SU-DHL-6 (cell line): ENCODE data around the gene SETD5.

Experiments
- H2AFZ ChIP-seq: fragments of 200-600 bp; sonication (generic); 2 replicates; pipeline ENCODE4 v1.6.1; 2014; ENCODE audit warnings: low read depth, mild to moderate bottlenecking, moderate library complexity, mixed read lengths, antibody characterized with exemption, low read length; ENCODE audit not compliant: severe bottlenecking
- H3F3A ChIP-seq: fragments of 200-600 bp; shearing (Covaris generic); 2 replicates; pipeline ENCODE4 v1.6.0; 2016; ENCODE audit warnings: antibody characterized with exemption, mild to moderate bottlenecking; ENCODE audit not compliant: insufficient read depth
- H3K27ac ChIP-seq: fragments of 200-600 bp; sonication (generic); 2 replicates; pipeline ENCODE4 v1.5.1; 2016; ENCODE audit warnings: low read depth, mild to moderate bottlenecking, low read length, moderate library complexity, mixed read lengths
- H3K27me3 ChIP-seq: fragments of 200-600 bp; sonication (generic), shearing (Covaris generic); 2 replicates; pipeline ENCODE4 v1.6.0; 2014; ENCODE audit warnings: mild to moderate bottlenecking, low read length
- H3K36me3 ChIP-seq: fragments of 200-600 bp; sonication (generic); 2 replicates; pipeline ENCODE4 v1.6.1; 2014; ENCODE audit warnings: mild to moderate bottlenecking, low read length, mixed read lengths
- H3K4me2 ChIP-seq: fragments of 300-600, 200-600 bp; shearing (Covaris generic), sonication (generic); 2 replicates; pipeline ENCODE4 v1.6.0; 2014; ENCODE audit warnings: low read length, low read depth, mild to moderate bottlenecking; ENCODE audit not compliant: poor library complexity, severe bottlenecking
- H3K4me3 ChIP-seq: fragments of 200-600 bp; sonication (generic); 2 replicates; pipeline ENCODE4 v1.5.1; 2014; ENCODE audit warnings: antibody characterized with exemption, low read length, mild to moderate bottlenecking, mixed read lengths; ENCODE audit not compliant: insufficient read depth, poor library complexity, severe bottlenecking
- H3K79me2 ChIP-seq: fragments of 200-600 bp; sonication (generic); 2 replicates; pipeline ENCODE4 v1.6.1; 2014; ENCODE audit warnings: mild to moderate bottlenecking, low read length, moderate library complexity; ENCODE audit not compliant: insufficient read depth
- H3K9ac ChIP-seq: fragments of 200-600 bp; sonication (generic); 2 replicates; pipeline ENCODE4 v1.7.0; 2014; ENCODE audit warnings: mild to moderate bottlenecking, low read length
- H3K9me2 ChIP-seq: fragments of 200-600 bp; sonication (generic); replicated peaks from 2 replicates; pipeline ENCODE4 v1.6.1; 2014; ENCODE audit warnings: low read length; ENCODE audit not compliant: insufficient read depth
- H3K9me3 ChIP-seq: fragments of 200-600 bp; sonication (generic); 2 replicates; pipeline ENCODE4 v1.6.1; 2014; ENCODE audit warnings: low read length, mixed read lengths; ENCODE audit not compliant: insufficient read depth
- H4K20me1 ChIP-seq: fragments of 200-600 bp; sonication (generic); 2 replicates; pipeline ENCODE4 v1.6.1; 2014; ENCODE audit warnings: low read depth, mild to moderate bottlenecking, antibody characterized with exemption, low read length, moderate library complexity, mixed read lengths
- EZH2phosphoT487 ChIP-seq: fragments of 200-600 bp; sonication (generic), shearing (Covaris generic); conservative IDR thresholded peaks from 2 replicates; pipeline ENCODE4 v1.6.1; 2018; ENCODE audit warnings: mild to moderate bottlenecking, antibody characterized with exemption, low read length, moderate library complexity, mixed read lengths
- TF ChIP-seq, protein P1 (sequence below): fragments of 200-600 bp; sonication (generic); IDR thresholded peaks from one replicate; pipeline ENCODE4 v1.5.1; 2017; ENCODE audit warnings: antibody characterized with exemption, mild to moderate bottlenecking, low read length, moderate library complexity; ENCODE audit not compliant: insufficient read depth, poor library complexity, severe bottlenecking

Gene SETD5

DNA sequence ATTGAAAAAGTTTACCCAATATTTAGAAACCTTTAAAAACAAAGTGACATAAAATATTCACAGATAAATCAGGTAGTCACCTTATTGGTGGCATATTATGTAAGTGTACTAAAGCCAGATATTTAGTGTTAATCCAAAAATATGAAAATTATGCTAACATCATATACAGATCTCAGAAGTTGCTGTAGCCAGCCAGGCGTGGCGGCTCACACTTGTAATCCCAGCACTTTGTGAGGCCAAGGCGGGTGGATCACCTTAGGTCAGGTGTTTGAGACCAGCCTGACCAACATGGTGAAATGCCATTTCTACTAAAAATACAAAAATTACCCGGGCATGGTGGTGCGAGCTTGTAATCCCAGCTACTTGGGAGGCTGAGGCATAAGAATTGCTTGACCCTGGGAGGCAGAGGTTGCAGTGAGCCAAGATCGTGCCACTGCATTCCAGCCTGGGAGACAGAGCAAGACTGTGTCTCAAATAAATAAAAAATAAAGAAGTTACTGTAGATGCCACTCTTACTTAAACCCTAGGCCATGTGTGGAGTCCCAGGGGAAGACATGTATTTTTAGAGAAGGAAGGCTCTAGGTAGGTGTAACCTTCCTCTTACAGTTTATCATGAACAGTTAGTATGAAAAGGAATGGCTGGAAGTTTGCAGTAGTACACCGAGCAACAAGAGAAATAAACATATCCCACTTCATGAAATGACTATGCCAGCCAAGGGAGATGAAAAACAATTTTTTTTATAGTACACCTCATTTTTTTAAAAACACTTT lies 9.6 kb downstream of the SETD5 start:
- no peak overlapping the region for H2AFZ ChIP-seq
- TF ChIP-seq, protein P1, sequence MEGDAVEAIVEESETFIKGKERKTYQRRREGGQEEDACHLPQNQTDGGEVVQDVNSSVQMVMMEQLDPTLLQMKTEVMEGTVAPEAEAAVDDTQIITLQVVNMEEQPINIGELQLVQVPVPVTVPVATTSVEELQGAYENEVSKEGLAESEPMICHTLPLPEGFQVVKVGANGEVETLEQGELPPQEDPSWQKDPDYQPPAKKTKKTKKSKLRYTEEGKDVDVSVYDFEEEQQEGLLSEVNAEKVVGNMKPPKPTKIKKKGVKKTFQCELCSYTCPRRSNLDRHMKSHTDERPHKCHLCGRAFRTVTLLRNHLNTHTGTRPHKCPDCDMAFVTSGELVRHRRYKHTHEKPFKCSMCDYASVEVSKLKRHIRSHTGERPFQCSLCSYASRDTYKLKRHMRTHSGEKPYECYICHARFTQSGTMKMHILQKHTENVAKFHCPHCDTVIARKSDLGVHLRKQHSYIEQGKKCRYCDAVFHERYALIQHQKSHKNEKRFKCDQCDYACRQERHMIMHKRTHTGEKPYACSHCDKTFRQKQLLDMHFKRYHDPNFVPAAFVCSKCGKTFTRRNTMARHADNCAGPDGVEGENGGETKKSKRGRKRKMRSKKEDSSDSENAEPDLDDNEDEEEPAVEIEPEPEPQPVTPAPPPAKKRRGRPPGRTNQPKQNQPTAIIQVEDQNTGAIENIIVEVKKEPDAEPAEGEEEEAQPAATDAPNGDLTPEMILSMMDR = no peak
- H3K79me2 ChIP-seq = peaks cover 100% of the 10 kb centered on the region
- H3F3A ChIP-seq = peaks cover 10% of the 10 kb centered on the region
- H3K27me3 ChIP-seq = no peaks in the 10 kb centered on the region
- no peaks in the 10 kb centered on the region for H3K9me2 ChIP-seq
- H3K9ac ChIP-seq = no peak overlapping the region
- peaks cover 4% of the 10 kb centered on the region; the same call in 1 of the 2 replicates for H3K36me3 ChIP-seq
- no peak overlapping the region for H3K4me3 ChIP-seq
- H3K4me2 ChIP-seq = peak overlapping the region; percentile 89
- H3K9me3 ChIP-seq = no peaks in the 10 kb centered on the region
- H3K27ac ChIP-seq = no peak overlapping the region
- peaks cover 82% of the 10 kb centered on the region for H4K20me1 ChIP-seq

DNA sequence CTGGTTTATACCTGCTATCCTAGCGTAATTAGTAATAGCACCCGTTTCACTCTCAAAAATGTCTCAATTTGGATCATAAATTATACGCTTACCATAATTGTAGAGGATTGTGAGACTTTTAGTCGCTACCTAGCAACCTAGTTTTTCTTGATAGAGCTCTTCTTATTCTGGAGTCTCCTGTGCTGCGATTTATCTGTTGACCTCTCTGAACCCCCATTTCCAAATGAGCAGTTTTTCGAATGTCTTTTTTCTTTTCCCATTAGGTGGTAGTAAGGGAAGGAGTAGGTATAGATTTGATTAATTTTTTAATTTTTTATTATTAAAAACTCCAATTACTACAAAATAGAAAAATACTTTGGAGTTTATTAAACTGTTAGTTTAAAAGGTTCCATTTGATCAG lies 10.6 kb downstream of the SETD5 start:
- peak overlapping the region; percentile 9 for H3K4me2 ChIP-seq
- no peak overlapping the region for H3K9ac ChIP-seq
- no peaks in the 10 kb centered on the region for H3K9me2 ChIP-seq
- peaks cover 10% of the 10 kb centered on the region for H3F3A ChIP-seq
- H2AFZ ChIP-seq = no peak overlapping the region
- H3K4me3 ChIP-seq = no peak overlapping the region
- TF ChIP-seq, protein P1 = no peak
- no peak for TF ChIP-seq EZH2phosphoT487
- no peaks in the 10 kb centered on the region for H3K27me3 ChIP-seq
- H3K27ac ChIP-seq = no peak overlapping the region
- H3K79me2 ChIP-seq = peaks cover 100% of the 10 kb centered on the region
- H3K9me3 ChIP-seq = no peaks in the 10 kb centered on the region
- H4K20me1 ChIP-seq = peaks cover 82% of the 10 kb centered on the region
- peaks cover 4% of the 10 kb centered on the region; the same call in 1 of the 2 replicates for H3K36me3 ChIP-seq

DNA sequence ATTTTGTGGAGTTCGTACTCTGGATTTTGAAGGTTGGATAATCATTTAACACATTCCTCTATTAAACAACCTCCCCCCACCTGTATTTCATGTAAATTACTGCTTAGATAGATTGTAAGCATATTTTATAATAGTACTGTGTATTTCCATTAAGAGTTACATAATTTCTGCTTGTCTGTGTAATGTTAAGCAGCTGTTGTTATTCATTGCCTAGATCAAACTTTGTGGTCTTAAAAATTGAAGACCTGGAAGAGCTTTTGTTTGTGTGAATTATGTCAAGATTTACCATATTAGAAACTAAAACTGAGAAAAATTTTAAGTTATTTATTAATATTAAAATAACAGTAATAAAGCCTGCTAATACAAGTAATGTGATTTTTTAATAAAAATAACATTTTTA lies 11.1 kb downstream of the SETD5 start:
- Histone ChIP-seq H3K4me3 (no peak overlapping the region), H3K36me3 (peaks cover 4% of the 10 kb centered on the region; the same call in 1 of the 2 replicates), H3K79me2 (peaks cover 100% of the 10 kb centered on the region), H3K27me3 (no peaks in the 10 kb centered on the region), H3F3A (peaks cover 10% of the 10 kb centered on the region), H4K20me1 (peaks cover 81% of the 10 kb centered on the region), H2AFZ (no peak overlapping the region), H3K4me2 (peak overlapping the region; percentile 9), H3K27ac (no peak overlapping the region), H3K9me3 (no peaks in the 10 kb centered on the region), H3K9me2 (no peaks in the 10 kb centered on the region), H3K9ac (no peak overlapping the region)
- TF ChIP-seq, protein P1 = no peak
- no peak for TF ChIP-seq EZH2phosphoT487
